GM06990 (cell line): ENCODE data around the gene KCNJ13.
"Not testable (repeated sequence)": the region's sequence is repeated elsewhere in the genome, so short reads cannot be mapped to it uniquely, and the experiment has no call there.

Source experiments
- DNase-seq: peaks from one replicate; pipeline ENCODE4 v3.0.0-alpha.2; 2011; ENCODE audit not compliant: insufficient read length; ENCODE audit errors: extremely low read depth
- H3K27me3 ChIP-seq: replicated peaks from 2 replicates; pipeline ENCODE4 v1.6.0; 2011; ENCODE audit warnings: low read length; ENCODE audit not compliant: control insufficient read depth, insufficient read depth
- H3K36me3 ChIP-seq: 2 replicates; pipeline ENCODE4 v1.5.1; 2011; ENCODE audit warnings: low read length; ENCODE audit not compliant: control insufficient read depth, insufficient read depth
- H3K4me3 ChIP-seq: replicated peaks from 2 replicates; pipeline ENCODE4 v1.5.1; 2011; ENCODE audit warnings: low read depth, mild to moderate bottlenecking, control low read depth, low read length
- CTCF ChIP-seq: IDR thresholded peaks from 2 replicates; pipeline ENCODE4 v1.5.1; 2011; ENCODE audit warnings: low read length, control low read depth, mild to moderate bottlenecking, inconsistent platforms; ENCODE audit not compliant: insufficient read depth, poor library complexity, severe bottlenecking

The KCNJ13 gene

GRCh38 chr2:232728785-232729184 is 47.6 kb downstream of the KCNJ13 start:
- no peak for TF ChIP-seq CTCF
- no peak overlapping the region for H3K4me3 ChIP-seq
- H3K27me3 ChIP-seq, result no peaks in the 10 kb centered on the region
- H3K36me3 ChIP-seq, result peaks cover 5% of the 10 kb centered on the region
- no peak for DNase-seq

GRCh38 chr2:232723027-232723426 is 53.3 kb downstream of the KCNJ13 start:
- Histone ChIP-seq H3K27me3 (no peaks in the 10 kb centered on the region), H3K36me3 (peaks cover 4% of the 10 kb centered on the region), H3K4me3 (no peak overlapping the region)
- no peak for DNase-seq
- TF ChIP-seq CTCF, result no peak

GRCh38 chr2:232721882-232722281 is 54.5 kb downstream of the KCNJ13 start:
- H3K4me3 ChIP-seq, result no peak overlapping the region
- no peaks in the 10 kb centered on the region for H3K27me3 ChIP-seq
- no peak for TF ChIP-seq CTCF
- H3K36me3 ChIP-seq, result peaks cover 5% of the 10 kb centered on the region
- DNase-seq, result no peak

GRCh38 chr2:232721261-232721660 is 55.1 kb downstream of the KCNJ13 start:
- H3K36me3 ChIP-seq, result peaks cover 5% of the 10 kb centered on the region
- H3K4me3 ChIP-seq, result no peak overlapping the region
- TF ChIP-seq CTCF, result no peak
- H3K27me3 ChIP-seq, result no peaks in the 10 kb centered on the region
- DNase-seq, result no peak

- not testable (repeated sequence) for H3K36me3 ChIP-seq, DNase-seq, H3K27me3 ChIP-seq, H3K4me3 ChIP-seq
These were observed 56.3 kb downstream of the KCNJ13 start for GRCh38 chr2:232720056-232720455.
